ENCODE data around the gene ATP10B. TPM values are rescaled to one million over a fixed set of nuclear protein-coding genes. Genes with fewer than 3 reads are reported as not detected.

The ATP10B gene
- polyA plus RNA-seq, 3 donors, result not detected

DNA sequence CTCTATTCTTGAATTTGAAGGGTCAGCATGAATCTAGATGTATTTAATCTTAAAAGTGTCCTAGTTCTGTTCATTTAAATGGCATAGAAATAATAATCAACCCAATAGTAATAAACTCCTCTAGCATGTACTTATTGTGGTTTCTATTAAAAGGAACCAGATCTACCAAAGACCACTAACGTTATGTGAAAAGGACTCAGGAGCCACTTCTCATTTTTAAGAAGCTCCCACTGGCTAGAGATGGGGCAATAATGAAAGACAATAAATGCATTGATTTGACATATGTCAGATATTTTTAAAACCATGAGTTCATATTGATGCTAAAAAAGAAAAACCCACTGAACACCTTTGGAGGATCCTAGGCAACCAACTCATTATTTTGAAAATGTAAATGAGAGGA is 191.9 kb downstream of the ATP10B start:
- Histone ChIP-seq H4K20me1 (ENCODE audit: insufficient read depth, low read length) (no peaks in the 10 kb centered on the region), H3K27ac (ENCODE audit: low read depth in 1 of 2, low read length in 2 of 2) (no peak overlapping the region), H3K79me2 (ENCODE audit: insufficient read depth, low read length) (no peaks in the 10 kb centered on the region), H3K9ac (ENCODE audit: insufficient read depth, low read length, poor library complexity, severe bottlenecking) (no peak overlapping the region), H3K4me2 (replicated peaks; ENCODE audit: extremely low read depth, low read length, poor library complexity, severe bottlenecking) (no peak overlapping the region), H3K4me1 (ENCODE audit: control insufficient read depth in 1 of 2, insufficient read depth in 2 of 2, low read length in 2 of 2) (no peaks in the 10 kb centered on the region), H3K9me3 (replicated peaks in 1 of 2; ENCODE audit: control insufficient read depth in 1 of 2, insufficient read depth in 1 of 2, low read length in 2 of 2) (no peaks in the 10 kb centered on the region), H3K27me3 (ENCODE audit: control insufficient read depth in 2 of 2, insufficient read depth in 2 of 2, low read length in 2 of 2) (no peaks in the 10 kb centered on the region), H2AFZ (ENCODE audit: insufficient read depth, low read depth, low read length, poor library complexity, severe bottlenecking) (no peak overlapping the region), H3K4me3 (replicated peaks in 1 of 3; ENCODE audit: low read depth in 2 of 3, low read length in 3 of 3) (no peak overlapping the region), H3K36me3 (replicated peaks in 1 of 2; ENCODE audit: control insufficient read depth in 1 of 2, insufficient read depth in 2 of 2, low read length in 2 of 2) (no peaks in the 10 kb centered on the region)
- no CpG with 5 or more reads among the region's 1 CpG for WGBS (ENCODE audit: insufficient coverage)
- Mint-ChIP-seq H3K27me3 (ENCODE audit: low read depth in 3 of 3) (no peaks in the 10 kb centered on the region), H3K4me1 (no peaks in the 10 kb centered on the region), H3K4me3 (no peak overlapping the region), H3K27ac (no peak overlapping the region), H3K36me3 (no peaks in the 10 kb centered on the region), H3K9me3 (peaks cover 0 to 3% (median 0%) of the 10 kb centered on the region in 7 donors)
- intact Hi-C loops (cut with micrococcal nuclease), result no loop called here
- no peak for DNase-seq
- TF ChIP-seq, protein P1, sequence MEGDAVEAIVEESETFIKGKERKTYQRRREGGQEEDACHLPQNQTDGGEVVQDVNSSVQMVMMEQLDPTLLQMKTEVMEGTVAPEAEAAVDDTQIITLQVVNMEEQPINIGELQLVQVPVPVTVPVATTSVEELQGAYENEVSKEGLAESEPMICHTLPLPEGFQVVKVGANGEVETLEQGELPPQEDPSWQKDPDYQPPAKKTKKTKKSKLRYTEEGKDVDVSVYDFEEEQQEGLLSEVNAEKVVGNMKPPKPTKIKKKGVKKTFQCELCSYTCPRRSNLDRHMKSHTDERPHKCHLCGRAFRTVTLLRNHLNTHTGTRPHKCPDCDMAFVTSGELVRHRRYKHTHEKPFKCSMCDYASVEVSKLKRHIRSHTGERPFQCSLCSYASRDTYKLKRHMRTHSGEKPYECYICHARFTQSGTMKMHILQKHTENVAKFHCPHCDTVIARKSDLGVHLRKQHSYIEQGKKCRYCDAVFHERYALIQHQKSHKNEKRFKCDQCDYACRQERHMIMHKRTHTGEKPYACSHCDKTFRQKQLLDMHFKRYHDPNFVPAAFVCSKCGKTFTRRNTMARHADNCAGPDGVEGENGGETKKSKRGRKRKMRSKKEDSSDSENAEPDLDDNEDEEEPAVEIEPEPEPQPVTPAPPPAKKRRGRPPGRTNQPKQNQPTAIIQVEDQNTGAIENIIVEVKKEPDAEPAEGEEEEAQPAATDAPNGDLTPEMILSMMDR (IDR thresholded peaks at IDR 0.05), result no peak

DNA sequence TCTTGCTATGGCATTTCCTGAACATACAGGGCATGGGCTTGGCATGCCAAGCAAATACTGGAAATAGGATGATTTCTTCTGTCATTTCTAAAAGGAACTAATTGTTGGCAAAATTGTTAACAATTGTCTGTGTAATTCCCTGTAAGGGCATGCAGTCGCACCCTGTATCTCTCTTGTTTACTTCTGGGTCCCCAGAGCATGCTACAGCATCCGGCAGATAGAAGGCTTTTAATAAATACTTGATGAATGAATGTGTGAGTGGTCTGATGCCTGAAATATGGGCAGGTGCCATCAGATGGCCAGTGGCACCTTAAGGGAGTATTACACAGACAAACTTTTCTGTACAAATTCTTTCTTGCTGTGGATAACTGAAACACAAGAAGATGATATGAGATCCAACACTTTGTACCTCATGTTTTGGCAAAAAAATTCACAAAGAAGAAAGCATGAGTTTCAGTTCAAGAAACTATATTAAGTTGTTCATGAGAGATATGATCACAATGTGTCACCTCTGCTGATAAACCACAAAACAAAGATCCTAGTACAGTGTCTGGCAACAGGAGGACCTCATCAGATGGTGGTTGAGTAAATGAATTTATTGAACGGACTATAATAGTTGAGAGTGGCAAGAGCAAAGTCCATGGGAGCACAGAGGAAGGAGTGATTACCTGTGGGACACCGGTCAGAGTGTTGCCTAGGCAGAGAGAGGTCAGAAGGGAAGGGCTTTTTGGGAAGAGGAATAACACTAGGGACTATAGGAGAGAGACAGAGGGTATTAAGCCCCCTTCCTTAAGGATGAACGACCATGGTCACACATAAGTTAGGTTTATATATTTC is 194.2 kb downstream of the ATP10B start:
- intact Hi-C loops (cut with micrococcal nuclease), result no loop called here
- H3K4me1 ChIP-seq (ENCODE audit: control insufficient read depth in 1 of 2, insufficient read depth in 2 of 2, low read length in 2 of 2), result no peaks in the 10 kb centered on the region
- H3K27ac Mint-ChIP-seq, result no peak overlapping the region

More for the DNA sequence above, 194.2 kb downstream of the ATP10B start:
- H3K27me3 ChIP-seq (ENCODE audit: control insufficient read depth in 2 of 2, insufficient read depth in 2 of 2, low read length in 2 of 2), result no peaks in the 10 kb centered on the region
- peaks cover 0 to 3% (median 0%) of the 10 kb centered on the region in 7 donors for H3K9me3 Mint-ChIP-seq
- H4K20me1 ChIP-seq (ENCODE audit: insufficient read depth, low read length), result no peaks in the 10 kb centered on the region
- no peak overlapping the region for H3K9ac ChIP-seq (ENCODE audit: insufficient read depth, low read length, poor library complexity, severe bottlenecking)
- H3K4me1 Mint-ChIP-seq, result no peaks in the 10 kb centered on the region
- DNase-seq, result no peak
- H3K36me3 ChIP-seq (replicated peaks in 1 of 2; ENCODE audit: control insufficient read depth in 1 of 2, insufficient read depth in 2 of 2, low read length in 2 of 2), result no peaks in the 10 kb centered on the region
- H3K79me2 ChIP-seq (ENCODE audit: insufficient read depth, low read length), result no peaks in the 10 kb centered on the region
- no peak overlapping the region for H3K27ac ChIP-seq (ENCODE audit: low read depth in 1 of 2, low read length in 2 of 2)
- 92% methylated on average over 3 of the region's 5 CpGs for WGBS (ENCODE audit: insufficient coverage)
- H3K27me3 Mint-ChIP-seq (ENCODE audit: low read depth in 3 of 3), result no peaks in the 10 kb centered on the region
- no peak overlapping the region for H2AFZ ChIP-seq (ENCODE audit: insufficient read depth, low read depth, low read length, poor library complexity, severe bottlenecking)
- no peaks in the 10 kb centered on the region for H3K9me3 ChIP-seq (replicated peaks in 1 of 2; ENCODE audit: control insufficient read depth in 1 of 2, insufficient read depth in 1 of 2, low read length in 2 of 2)
- no peak overlapping the region for H3K4me3 Mint-ChIP-seq
- H3K4me2 ChIP-seq (replicated peaks; ENCODE audit: extremely low read depth, low read length, poor library complexity, severe bottlenecking), result no peak overlapping the region
- no peaks in the 10 kb centered on the region for H3K36me3 Mint-ChIP-seq
- H3K4me3 ChIP-seq (replicated peaks in 1 of 3; ENCODE audit: low read depth in 2 of 3, low read length in 3 of 3), result no peak overlapping the region
- TF ChIP-seq, protein P1 (IDR thresholded peaks at IDR 0.05), result no peak

All from CD14-positive monocyte (primary cell).